Measurements from ENCODE around the gene TSPAN18.

The TSPAN18 gene

GRCh38 chr11:44802347-44802746, 75.6 kb downstream of the TSPAN18 start:
- in situ Hi-C loops (cut with MboI; ENCODE audit: low sequenced_read_pairs, unreplicated experiment) = no loop called here
- DNase-seq (ENCODE audit: low spot score) = no peak
- no peak for TF ChIP-seq CTCF (IDR thresholded peaks at IDR 0.05; ENCODE audit: borderline replicate concordance, control extremely low read depth, extremely low read depth, insufficient read depth, missing control alignments)

GRCh38 chr11:44803009-44803408, 76.2 kb downstream of the TSPAN18 start:
- DNase-seq (ENCODE audit: low spot score) = no peak
- in situ Hi-C loops (cut with MboI; ENCODE audit: low sequenced_read_pairs, unreplicated experiment) = no loop called here

GRCh38 chr11:44804449-44805437, 78.0 kb downstream of the TSPAN18 start:
- in situ Hi-C loops (cut with MboI; ENCODE audit: low sequenced_read_pairs, unreplicated experiment) = no loop called here
- TF ChIP-seq CTCF (IDR thresholded peaks at IDR 0.05; ENCODE audit: borderline replicate concordance, control extremely low read depth, extremely low read depth, insufficient read depth, missing control alignments) = no peak
- DNase-seq (ENCODE audit: low spot score) = no peak

More at GRCh38 chr11:44803009-44803408, 76.2 kb downstream of the TSPAN18 start:
- TF ChIP-seq CTCF (IDR thresholded peaks at IDR 0.05; ENCODE audit: borderline replicate concordance, control extremely low read depth, extremely low read depth, insufficient read depth, missing control alignments) = no peak

GRCh38 chr11:44805596-44805995, 78.8 kb downstream of the TSPAN18 start:
- in situ Hi-C loops (cut with MboI; ENCODE audit: low sequenced_read_pairs, unreplicated experiment) = no loop called here
- DNase-seq (ENCODE audit: low spot score) = no peak
- TF ChIP-seq CTCF (IDR thresholded peaks at IDR 0.05; ENCODE audit: borderline replicate concordance, control extremely low read depth, extremely low read depth, insufficient read depth, missing control alignments) = no peak

GRCh38 chr11:44808053-44808753, 81.4 kb downstream of the TSPAN18 start:
- in situ Hi-C loops (cut with MboI; ENCODE audit: low sequenced_read_pairs, unreplicated experiment) = no loop called here
- DNase-seq (ENCODE audit: low spot score) = no peak
- no peak for TF ChIP-seq CTCF (IDR thresholded peaks at IDR 0.05; ENCODE audit: borderline replicate concordance, control extremely low read depth, extremely low read depth, insufficient read depth, missing control alignments)

GRCh38 chr11:44809283-44809682, 82.5 kb downstream of the TSPAN18 start:
- no peak for TF ChIP-seq CTCF (IDR thresholded peaks at IDR 0.05; ENCODE audit: borderline replicate concordance, control extremely low read depth, extremely low read depth, insufficient read depth, missing control alignments)
- in situ Hi-C loops (cut with MboI; ENCODE audit: low sequenced_read_pairs, unreplicated experiment) = no loop called here

More at GRCh38 chr11:44809283-44809682, 82.5 kb downstream of the TSPAN18 start:
- DNase-seq (ENCODE audit: low spot score) = no peak

Measured in GM13976 (cell line).